RWPE1 (cell line): ENCODE results near the gene MARCHF2.
A peak's percentile ranks its signal among the peaks of the same experiment; 100 is the strongest.

Experiments used
- CTCF ChIA-PET: fragments of 350-600 bp; sonication (Branson Sonifier 250); formaldehyde crosslinking; extraction: SDS; loops from one replicate; lab custom pipeline; 2021; lab: Yijun Ruan, JAX
- POLR2A ChIA-PET: fragments of 400-600 bp; formaldehyde crosslinking; extraction: SDS; loops from one replicate; lab custom pipeline; 2020; ENCODE audit warnings: antibody characterized with exemption; ENCODE audit not compliant: low non-redundant PET; lab: Yijun Ruan, JAX
- DNase-seq: peaks from one replicate; pipeline ENCODE4 v3.0.0; 2012; ENCODE audit warnings: low spot score
- H3K27ac ChIP-seq: fragments of 450-650 bp; 2 replicates; pipeline ENCODE4 v1.5.1; 2017
- TF ChIP-seq, protein P1 (sequence below): fragments of 450-650 bp; conservative IDR thresholded peaks from 2 replicates; pipeline ENCODE4 v1.5.1; 2017; ENCODE audit warnings: low read depth, mild to moderate bottlenecking

MARCHF2 gene, protein sequence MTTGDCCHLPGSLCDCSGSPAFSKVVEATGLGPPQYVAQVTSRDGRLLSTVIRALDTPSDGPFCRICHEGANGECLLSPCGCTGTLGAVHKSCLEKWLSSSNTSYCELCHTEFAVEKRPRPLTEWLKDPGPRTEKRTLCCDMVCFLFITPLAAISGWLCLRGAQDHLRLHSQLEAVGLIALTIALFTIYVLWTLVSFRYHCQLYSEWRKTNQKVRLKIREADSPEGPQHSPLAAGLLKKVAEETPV

DNA sequence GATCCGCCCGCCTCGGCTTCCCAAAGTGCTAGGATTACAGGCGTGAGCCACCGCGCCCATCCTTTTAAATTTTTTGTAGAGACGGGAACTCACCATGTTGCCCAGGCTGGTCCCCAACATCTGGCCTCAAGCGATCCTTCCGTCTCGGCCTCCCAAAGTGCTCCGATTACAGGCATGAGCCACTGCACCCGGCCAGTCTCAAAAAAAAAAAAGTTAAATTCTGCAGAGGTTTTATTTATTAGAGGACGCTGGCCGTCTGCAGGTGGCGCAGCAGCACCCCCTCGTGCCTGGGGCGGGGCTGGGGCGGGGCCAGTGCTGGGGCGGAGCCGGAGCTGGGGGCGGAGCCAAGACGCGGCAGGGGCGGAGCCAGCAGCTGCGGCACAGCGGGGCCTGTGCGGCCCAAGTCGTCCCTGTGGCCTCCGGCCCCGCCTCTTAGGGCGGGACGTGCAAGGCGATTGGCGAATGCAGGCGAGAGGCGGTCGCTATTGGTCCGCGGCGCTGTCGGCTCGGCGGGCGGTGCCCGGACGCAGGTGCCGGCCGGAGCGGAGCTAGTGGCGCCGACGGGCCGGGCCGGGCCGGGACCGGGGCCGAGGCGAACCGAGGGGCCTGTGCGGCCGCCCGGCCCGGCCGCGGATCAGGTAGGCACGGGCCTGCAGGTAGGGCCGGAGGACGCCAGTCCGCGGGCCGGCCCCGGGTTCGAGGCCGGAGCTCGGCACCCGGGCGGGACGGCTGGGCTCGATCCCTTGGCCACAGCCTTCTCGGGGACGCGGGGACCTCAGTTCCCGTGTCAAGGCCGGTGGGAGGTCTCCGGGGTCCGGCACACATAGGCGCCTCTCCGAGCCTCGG lies at the start of gene MARCHF2:
MARCHF2 (plus strand) TSS at position 523 of the 846 bp plus-strand sequence. CDS start 8,536 bp downstream, outside the sequence.
- peak within 1 kb of the TSS; percentile 54 for H3K27ac ChIP-seq
- ChIA-PET CTCF (interaction anchor here (0.7 to 1.3 kb wide), 3 partner anchors 58 to 166 kb away, joined by 3 to 8 read pairs (median 3); no protein-coding TSS in a partner anchor), POLR2A (interaction anchor here (1.3 kb wide), 1 partner anchor 11 kb away, joined by 3 read pairs; no protein-coding TSS in a partner anchor)
- TF ChIP-seq, protein P1, sequence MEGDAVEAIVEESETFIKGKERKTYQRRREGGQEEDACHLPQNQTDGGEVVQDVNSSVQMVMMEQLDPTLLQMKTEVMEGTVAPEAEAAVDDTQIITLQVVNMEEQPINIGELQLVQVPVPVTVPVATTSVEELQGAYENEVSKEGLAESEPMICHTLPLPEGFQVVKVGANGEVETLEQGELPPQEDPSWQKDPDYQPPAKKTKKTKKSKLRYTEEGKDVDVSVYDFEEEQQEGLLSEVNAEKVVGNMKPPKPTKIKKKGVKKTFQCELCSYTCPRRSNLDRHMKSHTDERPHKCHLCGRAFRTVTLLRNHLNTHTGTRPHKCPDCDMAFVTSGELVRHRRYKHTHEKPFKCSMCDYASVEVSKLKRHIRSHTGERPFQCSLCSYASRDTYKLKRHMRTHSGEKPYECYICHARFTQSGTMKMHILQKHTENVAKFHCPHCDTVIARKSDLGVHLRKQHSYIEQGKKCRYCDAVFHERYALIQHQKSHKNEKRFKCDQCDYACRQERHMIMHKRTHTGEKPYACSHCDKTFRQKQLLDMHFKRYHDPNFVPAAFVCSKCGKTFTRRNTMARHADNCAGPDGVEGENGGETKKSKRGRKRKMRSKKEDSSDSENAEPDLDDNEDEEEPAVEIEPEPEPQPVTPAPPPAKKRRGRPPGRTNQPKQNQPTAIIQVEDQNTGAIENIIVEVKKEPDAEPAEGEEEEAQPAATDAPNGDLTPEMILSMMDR: peak; percentile 84
- DNase-seq: peak; percentile 95

DNA sequence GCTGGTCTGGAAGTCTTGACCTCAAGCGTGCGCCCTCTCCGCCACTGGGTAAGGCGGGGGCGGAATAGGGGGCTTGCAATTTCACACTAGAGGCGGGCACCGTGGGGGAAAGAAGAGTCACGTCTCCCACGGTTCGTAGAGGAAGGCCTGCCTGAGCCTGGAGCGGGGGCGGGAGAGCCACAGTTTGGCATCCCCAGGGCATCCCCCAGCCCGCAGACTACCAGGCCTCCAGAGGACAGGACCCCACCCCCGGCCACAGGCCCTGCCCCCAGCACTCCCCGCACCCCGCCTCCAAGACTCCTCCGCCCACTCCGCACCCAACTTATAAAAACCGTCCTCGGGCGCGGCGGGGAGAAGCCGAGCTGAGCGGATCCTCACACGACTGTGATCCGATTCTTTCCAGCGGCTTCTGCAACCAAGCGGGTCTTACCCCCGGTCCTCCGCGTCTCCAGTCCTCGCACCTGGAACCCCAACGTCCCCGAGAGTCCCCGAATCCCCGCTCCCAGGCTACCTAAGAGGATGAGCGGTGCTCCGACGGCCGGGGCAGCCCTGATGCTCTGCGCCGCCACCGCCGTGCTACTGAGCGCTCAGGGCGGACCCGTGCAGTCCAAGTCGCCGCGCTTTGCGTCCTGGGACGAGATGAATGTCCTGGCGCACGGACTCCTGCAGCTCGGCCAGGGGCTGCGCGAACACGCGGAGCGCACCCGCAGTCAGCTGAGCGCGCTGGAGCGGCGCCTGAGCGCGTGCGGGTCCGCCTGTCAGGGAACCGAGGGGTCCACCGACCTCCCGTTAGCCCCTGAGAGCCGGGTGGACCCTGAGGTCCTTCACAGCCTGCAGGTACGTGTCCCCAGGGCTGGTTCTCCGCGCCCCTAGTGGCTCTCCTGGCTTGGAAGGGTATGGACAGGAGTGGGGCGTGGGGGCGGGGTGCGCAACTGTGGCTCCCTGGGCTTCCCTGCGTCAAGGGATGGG lies 49.0 kb upstream of the MARCHF2 start, which contains the start of gene ANGPTL4:
ANGPTL4 (plus strand) TSS at position 353 of the 969 bp plus-strand sequence; CDS start at position 520, 167 bp downstream.
- H3K27ac ChIP-seq: peak within 1 kb of the TSS; percentile 90
- TF ChIP-seq, protein P1: no peak; the same call in 1 of the 2 replicates
- CTCF ChIA-PET: interaction anchor here (0.5 to 3.7 kb wide), 2 partner anchors 10 to 1221 kb away, joined by 3 to 14 read pairs; no protein-coding TSS in a partner anchor
- POLR2A ChIA-PET: interaction anchor here (0.7 kb wide), 1 partner anchor 28 kb away, joined by 5 read pairs; no protein-coding TSS in a partner anchor
- DNase-seq: peak; percentile 54

DNA sequence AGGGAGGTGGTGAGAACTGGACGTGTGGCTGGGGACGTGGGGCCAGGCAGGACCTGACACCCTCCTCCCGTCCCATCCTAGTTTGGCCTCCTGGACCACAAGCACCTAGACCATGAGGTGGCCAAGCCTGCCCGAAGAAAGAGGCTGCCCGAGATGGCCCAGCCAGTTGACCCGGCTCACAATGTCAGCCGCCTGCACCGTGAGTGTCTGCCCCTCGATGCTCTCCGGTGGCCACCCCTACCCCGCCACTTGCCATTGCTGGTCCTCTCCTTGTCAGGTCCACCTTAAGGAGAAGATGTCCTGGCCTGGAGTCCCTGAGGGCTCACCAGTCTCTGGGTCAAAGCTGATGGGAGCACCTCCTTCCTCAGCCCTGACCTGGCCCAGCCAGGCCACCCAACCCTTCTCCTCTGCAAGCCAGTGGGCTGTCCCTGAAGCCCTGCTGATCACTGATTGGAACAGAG lies 47.0 kb upstream of the MARCHF2 start:
- no peak for DNase-seq
- H3K27ac ChIP-seq: no peak overlapping the region
- TF ChIP-seq, protein P1: no peak
- CTCF ChIA-PET: interaction anchor here (1.0 kb wide), 1 partner anchor 12 kb away, joined by 3 read pairs; no protein-coding TSS in a partner anchor
- POLR2A ChIA-PET: no interaction called here

DNA sequence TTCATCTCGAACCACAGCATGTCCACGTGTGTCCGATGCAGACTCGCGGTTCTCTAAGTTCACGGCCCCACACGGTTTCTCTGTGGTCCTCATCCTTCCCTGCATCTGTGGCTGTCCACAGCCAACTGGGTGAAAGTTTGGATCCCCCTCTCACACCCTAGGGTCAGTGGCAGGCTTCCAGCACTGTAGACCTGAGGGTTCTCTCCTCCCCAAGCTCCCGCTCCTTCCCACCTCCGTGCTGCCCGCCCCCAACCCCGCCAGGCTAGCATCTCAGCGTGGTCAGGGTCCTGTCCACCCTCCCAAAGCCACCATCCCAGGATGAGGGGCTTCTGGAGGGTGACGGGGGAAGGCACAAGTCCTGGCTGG lies 46.2 kb upstream of the MARCHF2 start:
- TF ChIP-seq, protein P1: no peak
- ChIA-PET POLR2A (no interaction called here), CTCF (interaction anchor here (1.0 kb wide), 1 partner anchor 13 kb away, joined by 3 read pairs; no protein-coding TSS in a partner anchor)
- peak overlapping the region; percentile 58 for H3K27ac ChIP-seq
- no peak for DNase-seq

DNA sequence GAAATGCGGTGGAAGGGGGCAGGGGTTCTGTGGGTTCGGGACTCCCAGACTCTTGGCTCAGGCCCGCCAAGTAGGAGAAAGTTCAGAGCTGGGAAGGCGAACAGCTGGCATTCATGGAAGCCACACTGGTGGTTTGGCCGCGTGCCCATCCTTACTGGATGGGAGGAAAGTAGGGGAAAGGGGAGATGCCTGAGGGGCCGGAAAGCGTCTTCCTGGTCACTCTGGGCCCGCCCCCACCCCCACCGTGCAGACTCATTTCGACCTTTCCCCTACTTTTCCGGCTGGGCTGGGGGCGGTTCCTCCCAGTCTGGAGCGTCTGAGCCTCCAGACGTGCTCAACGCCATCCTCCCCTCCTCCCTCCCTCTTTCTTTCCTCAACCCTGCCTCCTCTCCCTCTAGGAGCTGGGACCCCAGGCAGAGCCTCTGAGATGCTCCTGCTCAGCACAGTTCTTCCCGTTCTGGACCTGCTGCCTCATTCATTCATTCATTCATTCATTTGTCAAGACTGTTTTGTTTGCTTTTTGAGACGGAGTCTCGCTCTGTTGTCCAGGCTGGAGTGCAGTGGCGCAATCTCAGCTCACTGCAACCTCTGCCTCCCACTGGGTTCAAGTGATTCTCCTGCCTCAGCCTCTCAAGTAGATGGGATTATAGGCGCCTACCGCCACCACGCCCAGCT lies 45.6 kb upstream of the MARCHF2 start:
- peak; percentile 87 for DNase-seq
- peak overlapping the region; percentile 58 for H3K27ac ChIP-seq
- TF ChIP-seq, protein P1: no peak
- ChIA-PET POLR2A (no interaction called here), CTCF (interaction anchor here (1.0 to 1.5 kb wide), 2 partner anchors 13 kb away, joined by 3 to 5 read pairs; no protein-coding TSS in a partner anchor)
